Astrocyte (in vitro differentiated cells and primary cell): ENCODE results near the gene ZBTB21. TPM values are rescaled to one million over a fixed set of nuclear protein-coding genes. Genes with fewer than 3 reads are reported as not detected.

Experiments
- DNase-seq: peaks from one replicate; pipeline ENCODE4 v3.0.0-alpha.2; 2010; ENCODE audit warnings: low read depth
- FAIRE-seq: peaks from 2 replicates; lab custom pipeline; 2011; peaks lifted over from hg19 to GRCh38; lab: Jason Lieb, UNC
- H2AFZ ChIP-seq: 2 replicates; pipeline ENCODE4 v1.6.0; 2012; ENCODE audit warnings: low read depth, low read length, inconsistent platforms
- H3K27ac ChIP-seq: 2 replicates; pipeline ENCODE4 v1.5.1; 2011; ENCODE audit warnings: low read depth, low read length, inconsistent platforms
- H3K27me3 ChIP-seq: 2 replicates; pipeline ENCODE4 v1.6.0; 2011; ENCODE audit warnings: low read length, inconsistent platforms; ENCODE audit not compliant: insufficient read depth
- H3K36me3 ChIP-seq: 2 replicates; pipeline ENCODE4 v1.5.1; 2011; ENCODE audit warnings: low read length, inconsistent platforms; ENCODE audit not compliant: insufficient read depth
- H3K4me1 ChIP-seq: 2 replicates; pipeline ENCODE4 v1.5.1; 2011; ENCODE audit warnings: low read length, inconsistent platforms; ENCODE audit not compliant: insufficient read depth
- H3K4me2 ChIP-seq: 2 replicates; pipeline ENCODE4 v1.6.0; 2012; ENCODE audit warnings: low read length, inconsistent platforms
- H3K4me3 ChIP-seq: 2 replicates; pipeline ENCODE4 v1.5.1; 2011; ENCODE audit warnings: low read depth, mild to moderate bottlenecking, low read length, inconsistent platforms; ENCODE audit not compliant: insufficient read depth
- H3K79me2 ChIP-seq: 2 replicates; pipeline ENCODE4 v1.6.0; 2012; ENCODE audit warnings: mild to moderate bottlenecking, low read length, inconsistent platforms; ENCODE audit not compliant: insufficient read depth
- H3K9ac ChIP-seq: 2 replicates; pipeline ENCODE4 v1.6.0; 2012; ENCODE audit warnings: mild to moderate bottlenecking, low read length, inconsistent platforms
- H3K9me3 ChIP-seq: 2 replicates; pipeline ENCODE4 v1.5.1; 2012; ENCODE audit warnings: low read depth, mild to moderate bottlenecking, low read length, inconsistent platforms; ENCODE audit not compliant: insufficient read depth
- H4K20me1 ChIP-seq: 2 replicates; pipeline ENCODE4 v1.6.0; 2012; ENCODE audit warnings: low read length, inconsistent platforms; ENCODE audit not compliant: insufficient read depth
- H3K27ac Mint-ChIP-seq: one replicate; pipeline ENCODE4 v1.8.0; 2021; ENCODE audit warnings: mild to moderate bottlenecking, mixed read lengths; ENCODE audit not compliant: unreplicated experiment
- H3K27me3 Mint-ChIP-seq: one replicate; pipeline ENCODE4 v1.8.0; 2021; ENCODE audit warnings: low read depth, mixed read lengths; ENCODE audit not compliant: unreplicated experiment
- H3K36me3 Mint-ChIP-seq: one replicate; pipeline ENCODE4 v1.8.0; 2021; ENCODE audit warnings: low read depth, mixed read lengths; ENCODE audit not compliant: unreplicated experiment
- H3K4me1 Mint-ChIP-seq: one replicate; pipeline ENCODE4 v1.8.0; 2021; ENCODE audit warnings: low read depth, mixed read lengths; ENCODE audit not compliant: unreplicated experiment
- H3K4me3 Mint-ChIP-seq: one replicate; pipeline ENCODE4 v1.8.0; 2021; ENCODE audit warnings: mild to moderate bottlenecking, moderate library complexity, mixed read lengths; ENCODE audit not compliant: unreplicated experiment
- H3K9me3 Mint-ChIP-seq: one replicate; pipeline ENCODE4 v1.8.0; 2021; ENCODE audit warnings: mild to moderate bottlenecking, mixed read lengths; ENCODE audit not compliant: unreplicated experiment
- EZH2 ChIP-seq: IDR thresholded peaks from 2 replicates; pipeline ENCODE4 v1.6.1; 2012; ENCODE audit warnings: mild to moderate bottlenecking, low read length, inconsistent platforms; ENCODE audit not compliant: insufficient read depth
- total RNA-seq: library from RNA; stranded (reverse); gene quantifications from 2 replicates; pipeline ENCODE4 v1.2.1, GENCODE V29; 2021
- TF ChIP-seq, protein P1 (sequence below): IDR thresholded peaks from 2 replicates; pipeline ENCODE4 v1.5.1; 2011; ENCODE audit warnings: low read depth, mild to moderate bottlenecking, inconsistent platforms, low read length, moderate library complexity; ENCODE audit not compliant: insufficient read depth

ZBTB21 gene
- total RNA-seq, 1 donor from 2014 or later = 20.5 TPM

DNA sequence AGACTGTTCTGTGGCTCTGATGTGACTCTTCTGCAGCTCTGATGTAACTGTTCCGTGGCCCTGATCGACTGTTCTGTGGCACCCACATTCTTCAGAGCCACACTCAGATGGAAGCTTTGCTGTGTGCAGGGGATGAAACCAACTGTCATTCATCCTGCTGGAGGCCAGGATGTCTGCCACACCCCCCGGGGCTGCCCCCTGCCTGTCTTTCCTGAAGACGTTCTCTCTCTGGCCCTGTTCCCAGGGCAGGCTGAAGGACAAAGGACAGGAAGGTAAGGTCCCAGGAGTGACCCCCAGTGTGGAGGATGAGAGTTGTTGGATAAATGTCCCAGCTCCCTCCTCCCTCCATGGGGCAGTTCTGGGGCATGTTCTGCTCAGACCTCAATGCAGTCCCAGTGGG, 31.6 kb upstream of the ZBTB21 start:
- H3K27ac Mint-ChIP-seq = peak overlapping the region; percentile 99
- Histone ChIP-seq H4K20me1 (no peaks in the 10 kb centered on the region), H3K27ac (peak overlapping the region; percentile 99), H2AFZ (no peak overlapping the region), H3K4me2 (peak overlapping the region; percentile 56), H3K27me3 (no peaks in the 10 kb centered on the region), H3K79me2 (no peaks in the 10 kb centered on the region), H3K36me3 (no peaks in the 10 kb centered on the region), H3K9me3 (no peaks in the 10 kb centered on the region), H3K4me1 (peaks cover 33% of the 10 kb centered on the region), H3K9ac (peak overlapping the region; percentile 85), H3K4me3 (no peak overlapping the region)
- H3K9me3 Mint-ChIP-seq = peaks cover 7% of the 10 kb centered on the region
- H3K4me3 Mint-ChIP-seq = no peak overlapping the region
- H3K36me3 Mint-ChIP-seq = peaks cover 1% of the 10 kb centered on the region
- no peak for DNase-seq
- no peak for FAIRE-seq
- H3K27me3 Mint-ChIP-seq = no peaks in the 10 kb centered on the region
- TF ChIP-seq, protein P1, sequence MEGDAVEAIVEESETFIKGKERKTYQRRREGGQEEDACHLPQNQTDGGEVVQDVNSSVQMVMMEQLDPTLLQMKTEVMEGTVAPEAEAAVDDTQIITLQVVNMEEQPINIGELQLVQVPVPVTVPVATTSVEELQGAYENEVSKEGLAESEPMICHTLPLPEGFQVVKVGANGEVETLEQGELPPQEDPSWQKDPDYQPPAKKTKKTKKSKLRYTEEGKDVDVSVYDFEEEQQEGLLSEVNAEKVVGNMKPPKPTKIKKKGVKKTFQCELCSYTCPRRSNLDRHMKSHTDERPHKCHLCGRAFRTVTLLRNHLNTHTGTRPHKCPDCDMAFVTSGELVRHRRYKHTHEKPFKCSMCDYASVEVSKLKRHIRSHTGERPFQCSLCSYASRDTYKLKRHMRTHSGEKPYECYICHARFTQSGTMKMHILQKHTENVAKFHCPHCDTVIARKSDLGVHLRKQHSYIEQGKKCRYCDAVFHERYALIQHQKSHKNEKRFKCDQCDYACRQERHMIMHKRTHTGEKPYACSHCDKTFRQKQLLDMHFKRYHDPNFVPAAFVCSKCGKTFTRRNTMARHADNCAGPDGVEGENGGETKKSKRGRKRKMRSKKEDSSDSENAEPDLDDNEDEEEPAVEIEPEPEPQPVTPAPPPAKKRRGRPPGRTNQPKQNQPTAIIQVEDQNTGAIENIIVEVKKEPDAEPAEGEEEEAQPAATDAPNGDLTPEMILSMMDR = no peak
- TF ChIP-seq EZH2 = no peak
- peaks cover 23% of the 10 kb centered on the region for H3K4me1 Mint-ChIP-seq

DNA sequence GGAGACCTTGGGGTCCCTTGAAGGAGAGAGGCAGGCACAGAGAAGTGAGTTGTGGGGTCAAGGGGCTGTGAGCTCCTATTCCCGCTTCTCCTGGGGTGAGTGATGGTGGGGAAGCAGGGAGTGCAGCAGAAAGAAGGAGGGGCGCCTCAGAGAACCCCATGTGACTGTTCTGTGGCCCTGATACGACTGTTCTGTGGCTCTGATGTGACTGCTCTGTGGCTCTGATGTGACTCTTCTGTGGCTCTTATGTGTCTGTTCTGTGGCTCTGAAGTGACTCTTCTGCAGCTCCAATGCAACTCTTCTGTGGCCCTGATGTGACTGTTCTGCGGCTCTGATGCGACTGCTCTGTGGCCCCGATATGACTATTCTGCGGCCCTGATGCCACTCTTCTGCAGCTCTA, 31.1 kb upstream of the ZBTB21 start:
- DNase-seq = no peak
- H3K9ac ChIP-seq = peak overlapping the region; percentile 85
- H3K27me3 ChIP-seq = no peaks in the 10 kb centered on the region
- H3K4me2 ChIP-seq = peak overlapping the region; percentile 56
- Mint-ChIP-seq H3K4me3 (peak overlapping the region; percentile 50), H3K27me3 (no peaks in the 10 kb centered on the region), H3K36me3 (peaks cover 1% of the 10 kb centered on the region), H3K4me1 (peaks cover 23% of the 10 kb centered on the region), H3K9me3 (peaks cover 7% of the 10 kb centered on the region), H3K27ac (peak overlapping the region; percentile 99)
- no peak for TF ChIP-seq EZH2
- TF ChIP-seq, protein P1 = no peak
- peak overlapping the region; percentile 99 for H3K27ac ChIP-seq
- H3K36me3 ChIP-seq = no peaks in the 10 kb centered on the region
- H3K4me3 ChIP-seq = peak overlapping the region; percentile 26
- H2AFZ ChIP-seq = no peak overlapping the region
- H3K9me3 ChIP-seq = no peaks in the 10 kb centered on the region
- FAIRE-seq = no peak
- H3K4me1 ChIP-seq = peaks cover 33% of the 10 kb centered on the region
- no peaks in the 10 kb centered on the region for H3K79me2 ChIP-seq
- no peaks in the 10 kb centered on the region for H4K20me1 ChIP-seq

DNA sequence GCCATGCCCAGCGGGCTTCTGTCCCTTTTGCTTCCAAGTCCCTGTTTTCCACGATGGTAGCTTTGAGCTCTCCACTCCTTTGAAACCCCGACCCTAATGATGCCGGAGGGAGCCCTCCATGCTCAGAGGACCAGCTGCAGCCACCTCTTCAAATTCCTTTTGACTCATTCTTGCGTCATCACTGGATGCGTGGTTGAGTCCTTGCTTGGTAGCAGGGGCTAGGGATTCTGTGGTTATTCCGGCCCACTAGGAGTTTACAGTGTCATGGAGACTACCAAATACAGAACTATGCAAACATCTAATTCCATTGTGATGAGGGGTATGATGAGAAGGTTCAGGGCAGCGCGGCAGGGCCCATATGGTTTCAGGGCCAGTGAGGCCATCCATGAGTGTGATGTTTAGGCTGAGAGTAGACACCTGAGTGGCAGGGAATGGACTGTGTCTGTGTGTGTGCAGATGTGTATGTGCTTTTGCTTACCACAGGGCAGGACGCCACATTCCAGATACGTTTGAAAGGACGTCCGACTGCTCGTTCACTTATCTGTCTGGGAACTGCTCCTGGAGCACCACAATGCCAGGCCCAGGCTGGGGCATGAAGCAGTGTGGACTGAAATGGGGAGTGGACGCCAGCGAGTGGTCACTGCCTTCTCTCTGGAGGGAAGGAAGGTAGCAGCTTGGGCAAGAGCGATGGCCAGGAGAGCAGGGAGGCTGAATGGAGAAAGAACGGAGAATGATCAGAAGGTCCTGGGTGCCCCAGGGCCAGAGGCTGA, 30.4 kb upstream of the ZBTB21 start:
- Histone ChIP-seq H3K36me3 (no peaks in the 10 kb centered on the region), H3K9me3 (no peaks in the 10 kb centered on the region), H3K79me2 (no peaks in the 10 kb centered on the region), H3K4me1 (peaks cover 33% of the 10 kb centered on the region), H3K9ac (peak overlapping the region; percentile 85), H4K20me1 (no peaks in the 10 kb centered on the region), H3K27me3 (no peaks in the 10 kb centered on the region), H3K27ac (peak overlapping the region; percentile 99), H3K4me2 (peak overlapping the region; percentile 66), H2AFZ (peak overlapping the region; percentile 27), H3K4me3 (peak overlapping the region; percentile 26)
- H3K4me1 Mint-ChIP-seq = peaks cover 21% of the 10 kb centered on the region
- DNase-seq (peak; percentile 100), FAIRE-seq (peak; percentile 99)
- TF ChIP-seq, protein P1 = no peak
- TF ChIP-seq EZH2 = no peak
- peak overlapping the region; percentile 99 for H3K27ac Mint-ChIP-seq
- H3K4me3 Mint-ChIP-seq = peak overlapping the region; percentile 50
- peaks cover 7% of the 10 kb centered on the region for H3K9me3 Mint-ChIP-seq
- no peaks in the 10 kb centered on the region for H3K27me3 Mint-ChIP-seq
- H3K36me3 Mint-ChIP-seq = peaks cover 1% of the 10 kb centered on the region
